HG02852 (cell line): ENCODE measurements around the gene SLC22A6.
"Not testable (repeated sequence)": the region's sequence is repeated elsewhere in the genome, so short reads cannot be mapped to it uniquely, and the experiment has no call there.

Source experiments
- ATAC-seq: cut with Tn5 transposase; IDR thresholded peaks from one replicate; pipeline ENCODE4 v1.9.1; 2021; ENCODE audit warnings: mild to moderate bottlenecking, moderate library complexity; ENCODE audit not compliant: unreplicated experiment

Gene SLC22A6

GRCh38 chr11:62985041-62985750 is 429 bp upstream of the SLC22A6 start:
- no peak for ATAC-seq

- no peak for ATAC-seq
Observed at GRCh38 chr11:62983536-62984199, 1.1 kb downstream of the SLC22A6 start.

GRCh38 chr11:62981743-62982142 is 3.0 kb downstream of the SLC22A6 start:
- ATAC-seq = no peak

- ATAC-seq = no peak
Observed at GRCh38 chr11:62980133-62980760, 4.5 kb downstream of the SLC22A6 start.

GRCh38 chr11:62976109-62976508 is 8.7 kb downstream of the SLC22A6 start:
- no peak for ATAC-seq

- ATAC-seq = no peak
Observed at GRCh38 chr11:62974848-62975522, 9.8 kb downstream of the SLC22A6 start.

- ATAC-seq = no peak
Observed at GRCh38 chr11:62965574-62965973, 19.2 kb downstream of the SLC22A6 start.

- no peak for ATAC-seq
Observed at GRCh38 chr11:62962391-62962790, 22.4 kb downstream of the SLC22A6 start.

GRCh38 chr11:62961017-62961570 is 23.7 kb downstream of the SLC22A6 start:
- no peak for ATAC-seq

GRCh38 chr11:62959422-62959980 is 25.3 kb downstream of the SLC22A6 start:
- ATAC-seq = no peak

- no peak for ATAC-seq
Observed at GRCh38 chr11:62958547-62959421, 26.0 kb downstream of the SLC22A6 start.

GRCh38 chr11:62957147-62957546 is 27.6 kb downstream of the SLC22A6 start:
- no peak for ATAC-seq

- ATAC-seq = no peak
Observed at GRCh38 chr11:62954478-62954877, 30.3 kb downstream of the SLC22A6 start.

GRCh38 chr11:62953811-62954210 is 31.0 kb downstream of the SLC22A6 start:
- ATAC-seq = no peak

GRCh38 chr11:62948765-62949320 is 35.9 kb downstream of the SLC22A6 start:
- ATAC-seq = no peak

- ATAC-seq = not testable (repeated sequence)
Observed at GRCh38 chr11:62945538-62945937, 39.2 kb downstream of the SLC22A6 start.

- ATAC-seq = not testable (repeated sequence)
Observed at GRCh38 chr11:62937528-62937927, 47.2 kb downstream of the SLC22A6 start.

GRCh38 chr11:62934496-62934785 is 50.3 kb downstream of the SLC22A6 start:
- no peak for ATAC-seq

GRCh38 chr11:62933750-62934495 is 50.8 kb downstream of the SLC22A6 start:
- ATAC-seq = no peak
